GM12878 (cell line): ENCODE results near the gene SHROOM2. TPM values are rescaled to one million over a fixed set of nuclear protein-coding genes. Genes with fewer than 3 reads are reported as not detected.

Experiments used
- MXI1 ChIP-seq: fragments of 150-350 bp; IDR thresholded peaks from 2 replicates; pipeline ENCODE4 v1.6.1; 2011; ENCODE audit warnings: low read depth, mild to moderate bottlenecking, inconsistent platforms, low read length, improper control_type of control experiment
- MYC ChIP-seq: IDR thresholded peaks from 2 replicates; pipeline ENCODE4 v1.6.1; 2011; ENCODE audit warnings: mild to moderate bottlenecking, low read length, moderate library complexity, inconsistent platforms; ENCODE audit not compliant: insufficient read depth, insufficient replicate concordance, insufficient read length, severe bottlenecking
- NRF1 ChIP-seq: conservative IDR thresholded peaks from 2 replicates; pipeline ENCODE4 v1.6.1; 2011; ENCODE audit warnings: mild to moderate bottlenecking, low read depth, low read length, improper control_type of control experiment
- SUPT20H ChIP-seq: IDR thresholded peaks from 2 replicates; pipeline ENCODE4 v1.6.1; 2011; ENCODE audit warnings: low read depth, mild to moderate bottlenecking, low read length, moderate library complexity, borderline replicate concordance; ENCODE audit not compliant: control insufficient read depth
- ZNF274 ChIP-seq: IDR thresholded peaks from one replicate; pipeline ENCODE4 v1.8.0; 2011; ENCODE audit not compliant: insufficient read length, insufficient read depth
- polyA plus RNA-seq, 11 experiments: library from polyadenylated mRNA; depleted of rRNA in 4 of 11; unstranded in 6 of 11; stranded (reverse) in 5 of 11; fragments of >200 nt; fragmentation: Nextera tagmentation in 4 of 11; fragmentation: Illumina TruSeq in 1 of 11; extraction: Ambion mirVana in 4 of 11; extraction: Trizol in 1 of 11; gene quantifications; 1 replicate in 1 of 11; 2 replicates in 10 of 11; pipeline versions ENCODE4 v1.2.1 to v1.2.3, GENCODE V29; 2011 to 2016; ENCODE audit warnings: inconsistent platforms in 2 of 11, missing spikeins in 2 of 11, low read depth in 1 of 11
- small RNA-seq: library from RNA; depleted of rRNA; stranded (forward); fragments of <200 nt; gene quantifications from one replicate; pipeline ENCODE3, GENCODE V24; 2014
- total RNA-seq, 4 experiments: library from RNA; depleted of rRNA in 3 of 4; stranded (reverse); fragments of >200 nt in 3 of 4; fragmentation: Illumina TruSeq in 1 of 4; extraction: Trizol in 1 of 4; gene quantifications; 2 replicates each; pipeline versions ENCODE4 v1.2.1 to v1.2.3, GENCODE V29; 2013 to 2021
- TF ChIP-seq, protein P1 (sequence below): IDR thresholded peaks from 2 replicates; pipeline ENCODE4 v1.6.1; 2011; ENCODE audit warnings: low read depth, mild to moderate bottlenecking, low read length, moderate library complexity, borderline replicate concordance; ENCODE audit errors: extremely low read depth

The SHROOM2 gene
- total and polyA plus RNA-seq, 10 of the 15 experiments (the other 5 are each of a cell fraction or from before 2014, with no cell fraction given) = under 0.01 to 0.15 (median 0.09) TPM; not detected in 2

- TF ChIP-seq NRF1 (no peak), MXI1 (no peak), ZNF274 (no peak), SUPT20H (no peak), MYC (no peak)
- TF ChIP-seq, protein P1, sequence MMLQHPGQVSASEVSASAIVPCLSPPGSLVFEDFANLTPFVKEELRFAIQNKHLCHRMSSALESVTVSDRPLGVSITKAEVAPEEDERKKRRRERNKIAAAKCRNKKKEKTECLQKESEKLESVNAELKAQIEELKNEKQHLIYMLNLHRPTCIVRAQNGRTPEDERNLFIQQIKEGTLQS = no peak
Measured at GRCh38 chrX:9997524-9997923, 211.3 kb downstream of the SHROOM2 start (continued).

Small RNAs within 50 kb of the gene (small RNA-seq; reads per million reads assigned to genes)
- not detected for gene RF00019

Other genes with a start within 250 kb of the SHROOM2 start
- gene GPR143, start 20.6 kb upstream of the SHROOM2 start, total RNA-seq (2014; rRNA removed) = 0.11 and 0.16 TPM in 2 replicates
- not detected in 2 replicates for gene GPR143, start 20.6 kb upstream of the SHROOM2 start, total RNA-seq (2014; rRNA removed; fragmentation: Illumina TruSeq; extraction: Trizol)
- not detected in 2 replicates for gene GPR143, start 20.6 kb upstream of the SHROOM2 start, total RNA-seq (2021)
- 0.14 and 0.19 TPM in 2 replicates for gene GPR143, start 20.6 kb upstream of the SHROOM2 start, polyA plus RNA-seq (2011; rRNA removed)
- not detected in 2 replicates for gene GPR143, start 20.6 kb upstream of the SHROOM2 start, polyA plus RNA-seq (2014; fragmentation: Illumina TruSeq; extraction: Trizol)
- gene GPR143, start 20.6 kb upstream of the SHROOM2 start, polyA plus RNA-seq (2014; fragmentation: Nextera tagmentation; extraction: Ambion mirVana) = under 1 TPM; 0.05 to 0.31 TPM
- 0.15 and 0.36 TPM in 2 replicates for gene GPR143, start 20.6 kb upstream of the SHROOM2 start, polyA plus RNA-seq (2014; rRNA removed)
- gene GPR143, start 20.6 kb upstream of the SHROOM2 start, polyA plus RNA-seq (2016; fragmentation: Nextera tagmentation; extraction: Ambion mirVana) = not detected
- not detected in 2 replicates for gene CLDN34, start 180.9 kb downstream of the SHROOM2 start, total RNA-seq (2014; rRNA removed)
- not detected in 2 replicates for gene CLDN34, start 180.9 kb downstream of the SHROOM2 start, total RNA-seq (2014; rRNA removed; fragmentation: Illumina TruSeq; extraction: Trizol)
- not detected in 2 replicates for gene CLDN34, start 180.9 kb downstream of the SHROOM2 start, total RNA-seq (2021)
- gene CLDN34, start 180.9 kb downstream of the SHROOM2 start, polyA plus RNA-seq (2011; rRNA removed) = not detected in 2 replicates
- gene CLDN34, start 180.9 kb downstream of the SHROOM2 start, polyA plus RNA-seq (2014; fragmentation: Illumina TruSeq; extraction: Trizol) = not detected in 2 replicates
- not detected for gene CLDN34, start 180.9 kb downstream of the SHROOM2 start, polyA plus RNA-seq (2014; fragmentation: Nextera tagmentation; extraction: Ambion mirVana)
- gene CLDN34, start 180.9 kb downstream of the SHROOM2 start, polyA plus RNA-seq (2014; rRNA removed) = not detected in 2 replicates
- not detected for gene CLDN34, start 180.9 kb downstream of the SHROOM2 start, polyA plus RNA-seq (2016; fragmentation: Nextera tagmentation; extraction: Ambion mirVana)